MM.1S (cell line): ENCODE data around the gene LILRA6.
"Not testable (repeated sequence)": the region's sequence is repeated elsewhere in the genome, so short reads cannot be mapped to it uniquely, and the experiment has no call there.

Source experiments
- DNase-seq: peaks from one replicate; pipeline ENCODE4 v3.0.0-alpha.2; 2015
- H2AFZ ChIP-seq: fragments of 300-600 bp; sonication (generic); 2 replicates; pipeline ENCODE4 v1.6.0; 2016; ENCODE audit warnings: antibody characterized with exemption, low read length
- H3F3A ChIP-seq: fragments of 300-600 bp; sonication (generic); 2 replicates; pipeline ENCODE4 v1.6.1; 2016; ENCODE audit warnings: mild to moderate bottlenecking, antibody characterized with exemption, low read length, moderate library complexity, mixed read lengths; ENCODE audit not compliant: insufficient read depth
- H3K27ac ChIP-seq: fragments of 300-600 bp; sonication (generic); 2 replicates; pipeline ENCODE4 v1.5.1; 2016; ENCODE audit warnings: mild to moderate bottlenecking, low read length
- H3K27me3 ChIP-seq: fragments of 300-600 bp; sonication (generic); replicated peaks from 2 replicates; pipeline ENCODE4 v1.6.0; 2016; ENCODE audit warnings: low read length; ENCODE audit not compliant: insufficient read depth
- H3K36me3 ChIP-seq: fragments of 300-600 bp; sonication (generic); replicated peaks from 2 replicates; pipeline ENCODE4 v1.6.1; 2016; ENCODE audit warnings: mild to moderate bottlenecking, low read length, mixed read lengths; ENCODE audit not compliant: insufficient read depth
- H3K4me1 ChIP-seq: fragments of 300-600 bp; sonication (generic); 2 replicates; pipeline ENCODE4 v1.6.1; 2016; ENCODE audit warnings: low read length, mixed read lengths
- H3K4me2 ChIP-seq: fragments of 300-600 bp; sonication (generic); 2 replicates; pipeline ENCODE4 v1.6.0; 2016; ENCODE audit warnings: low read depth, low read length
- H3K4me3 ChIP-seq: fragments of 300-600 bp; sonication (generic); 2 replicates; pipeline ENCODE4 v1.5.1; 2016; ENCODE audit warnings: low read length, mixed read lengths
- H3K79me2 ChIP-seq: fragments of 300-600 bp; sonication (generic); 2 replicates; pipeline ENCODE4 v1.6.1; 2016; ENCODE audit warnings: mixed run types, low read length, mixed read lengths
- H3K9ac ChIP-seq: fragments of 300-600 bp; sonication (generic); 2 replicates; pipeline ENCODE4 v1.6.1; 2016; ENCODE audit warnings: low read length, mixed read lengths
- H3K9me2 ChIP-seq: fragments of 300-600 bp; sonication (generic); replicated peaks from 2 replicates; pipeline ENCODE4 v1.6.1; 2016; ENCODE audit warnings: mild to moderate bottlenecking, low read length, mixed read lengths; ENCODE audit not compliant: insufficient read depth
- H3K9me3 ChIP-seq: fragments of 300-600 bp; sonication (generic); replicated peaks from 2 replicates; pipeline ENCODE4 v1.6.1; 2016; ENCODE audit warnings: mild to moderate bottlenecking, low read length, mixed read lengths; ENCODE audit not compliant: insufficient read depth
- H4K20me1 ChIP-seq: fragments of 300-600 bp; sonication (generic); 2 replicates; pipeline ENCODE4 v1.6.1; 2016; ENCODE audit warnings: mild to moderate bottlenecking, low read length, moderate library complexity, mixed read lengths; ENCODE audit not compliant: insufficient read depth
- EZH2 ChIP-seq: fragments of 300-600 bp; sonication (generic); optimal IDR thresholded peaks from 2 replicates; pipeline ENCODE3; 2017; ENCODE audit warnings: low read depth, mild to moderate bottlenecking, antibody characterized with exemption, low read length, mixed read lengths
- EZH2phosphoT487 ChIP-seq: fragments of 300-600 bp; sonication (generic); IDR thresholded peaks from 2 replicates; pipeline ENCODE4 v1.6.1; 2018; ENCODE audit warnings: antibody characterized with exemption, low read length
- TF ChIP-seq, protein P1 (sequence below): fragments of 300-600 bp; sonication (generic); IDR thresholded peaks from 2 replicates; pipeline ENCODE4 v1.5.1; 2016; ENCODE audit warnings: antibody characterized with exemption, low read length, mixed read lengths

Gene LILRA6

DNA sequence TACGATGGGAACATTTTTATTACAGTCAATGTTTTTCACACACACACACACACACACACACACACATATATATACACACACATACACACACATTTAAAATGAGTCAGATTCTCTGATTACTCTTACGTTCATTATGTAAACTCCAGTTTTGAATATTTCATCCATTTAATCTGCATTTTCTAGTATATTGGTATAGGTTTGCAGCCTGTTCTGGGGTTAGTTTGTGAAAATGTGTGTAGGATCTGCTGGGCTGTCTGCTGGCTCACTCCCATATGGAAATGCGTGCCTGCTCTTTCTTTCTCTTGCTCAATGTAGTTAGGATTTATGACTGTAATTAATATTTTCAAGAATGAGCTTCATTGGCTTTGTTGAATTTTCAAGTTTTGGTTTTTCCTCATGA is 31.2 kb upstream of the LILRA6 start:
- DNase-seq: no peak
- Histone ChIP-seq H3F3A (no peaks in the 10 kb centered on the region), H3K27ac (no peak overlapping the region), H3K27me3 (peaks cover 73% of the 10 kb centered on the region), H3K9me2 (no peaks in the 10 kb centered on the region), H3K4me3 (no peak overlapping the region), H4K20me1 (no peaks in the 10 kb centered on the region), H3K9ac (no peak overlapping the region), H3K79me2 (no peaks in the 10 kb centered on the region), H3K4me2 (no peak overlapping the region), H2AFZ (no peak overlapping the region), H3K9me3 (no peaks in the 10 kb centered on the region), H3K4me1 (no peaks in the 10 kb centered on the region), H3K36me3 (no peaks in the 10 kb centered on the region)
- TF ChIP-seq, protein P1, sequence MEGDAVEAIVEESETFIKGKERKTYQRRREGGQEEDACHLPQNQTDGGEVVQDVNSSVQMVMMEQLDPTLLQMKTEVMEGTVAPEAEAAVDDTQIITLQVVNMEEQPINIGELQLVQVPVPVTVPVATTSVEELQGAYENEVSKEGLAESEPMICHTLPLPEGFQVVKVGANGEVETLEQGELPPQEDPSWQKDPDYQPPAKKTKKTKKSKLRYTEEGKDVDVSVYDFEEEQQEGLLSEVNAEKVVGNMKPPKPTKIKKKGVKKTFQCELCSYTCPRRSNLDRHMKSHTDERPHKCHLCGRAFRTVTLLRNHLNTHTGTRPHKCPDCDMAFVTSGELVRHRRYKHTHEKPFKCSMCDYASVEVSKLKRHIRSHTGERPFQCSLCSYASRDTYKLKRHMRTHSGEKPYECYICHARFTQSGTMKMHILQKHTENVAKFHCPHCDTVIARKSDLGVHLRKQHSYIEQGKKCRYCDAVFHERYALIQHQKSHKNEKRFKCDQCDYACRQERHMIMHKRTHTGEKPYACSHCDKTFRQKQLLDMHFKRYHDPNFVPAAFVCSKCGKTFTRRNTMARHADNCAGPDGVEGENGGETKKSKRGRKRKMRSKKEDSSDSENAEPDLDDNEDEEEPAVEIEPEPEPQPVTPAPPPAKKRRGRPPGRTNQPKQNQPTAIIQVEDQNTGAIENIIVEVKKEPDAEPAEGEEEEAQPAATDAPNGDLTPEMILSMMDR: no peak
- TF ChIP-seq EZH2phosphoT487 (no peak), EZH2 (no peak)

DNA sequence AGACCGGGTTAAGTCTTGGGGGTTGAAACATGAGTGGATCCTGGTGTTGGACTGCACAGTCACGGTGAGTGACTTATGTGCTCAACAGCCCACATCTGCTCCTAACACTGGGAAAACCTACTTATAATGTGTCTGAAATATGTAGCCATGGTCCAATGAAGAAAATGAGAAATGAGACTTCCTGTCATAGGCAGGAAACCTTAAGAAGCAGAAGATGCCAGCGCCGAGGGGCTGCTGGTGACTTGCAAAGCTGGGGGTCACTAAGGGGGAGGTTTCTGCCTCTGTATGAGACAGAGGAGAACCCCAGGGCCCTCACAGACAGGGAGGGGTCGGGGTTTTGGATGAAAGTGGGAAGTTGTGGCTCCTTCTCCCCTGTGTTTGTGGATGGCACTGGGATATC is 29.6 kb upstream of the LILRA6 start:
- not testable (repeated sequence) for H3K4me1 ChIP-seq

DNA sequence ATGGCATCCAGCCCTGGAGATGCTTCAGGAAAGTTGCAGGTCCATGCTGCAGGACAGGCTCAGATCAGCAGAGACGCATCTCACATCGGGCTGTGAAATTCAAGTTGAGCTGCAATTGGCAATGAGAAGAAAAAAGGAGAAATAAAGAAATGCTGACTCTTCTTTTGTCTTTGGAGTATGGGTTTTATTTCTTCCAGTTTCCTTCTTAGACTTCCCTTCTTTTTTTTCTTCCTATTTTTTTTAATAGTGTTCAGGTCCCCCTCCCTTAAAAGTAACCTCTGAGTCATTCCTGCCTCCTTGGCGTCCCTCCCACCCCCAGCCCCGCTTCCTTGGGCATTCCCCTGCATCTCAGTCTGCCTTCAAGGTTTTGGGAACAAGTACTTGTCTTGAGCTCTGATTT is 29.0 kb upstream of the LILRA6 start:
- H3K27me3 ChIP-seq: peaks cover 77% of the 10 kb centered on the region
- H3K9me2 ChIP-seq, H3K9me3 ChIP-seq, H3K9ac ChIP-seq, H3K36me3 ChIP-seq, H2AFZ ChIP-seq, H3K79me2 ChIP-seq, H3K27ac ChIP-seq, H3F3A ChIP-seq, H4K20me1 ChIP-seq, H3K4me1 ChIP-seq, H3K4me3 ChIP-seq, H3K4me2 ChIP-seq, DNase-seq: not testable (repeated sequence)

More for the DNA sequence above, 29.6 kb upstream of the LILRA6 start:
- not testable (repeated sequence) for H3K4me2 ChIP-seq, H3F3A ChIP-seq, H3K27ac ChIP-seq, H3K79me2 ChIP-seq, H3K9me2 ChIP-seq, DNase-seq, H4K20me1 ChIP-seq, H3K9me3 ChIP-seq, H2AFZ ChIP-seq, H3K4me3 ChIP-seq, H3K36me3 ChIP-seq, H3K9ac ChIP-seq
- peaks cover 77% of the 10 kb centered on the region for H3K27me3 ChIP-seq

DNA sequence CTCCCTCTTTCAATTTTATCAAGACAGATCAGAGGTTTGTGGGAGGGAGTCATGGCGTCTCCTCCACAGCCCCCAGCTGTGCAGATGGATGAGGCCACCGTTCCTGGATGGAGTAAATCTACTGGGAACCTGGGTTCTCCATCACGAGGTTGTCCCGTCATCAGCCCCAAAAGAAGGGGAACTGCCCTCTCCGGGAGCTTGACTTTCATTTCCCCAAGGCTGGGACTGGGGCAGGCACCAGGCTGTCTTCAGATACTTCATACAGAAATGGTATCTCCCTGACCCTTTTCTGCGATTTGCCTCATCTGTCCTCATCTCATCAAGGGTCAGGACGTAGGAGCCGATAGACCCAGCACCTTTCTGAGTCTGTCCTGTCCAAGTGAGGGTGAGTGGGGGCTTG is 28.5 kb upstream of the LILRA6 start:
- H3K27me3 ChIP-seq: peaks cover 75% of the 10 kb centered on the region
- no peak overlapping the region for H2AFZ ChIP-seq
- no peaks in the 10 kb centered on the region for H3K4me1 ChIP-seq
- no peaks in the 10 kb centered on the region for H3K79me2 ChIP-seq
- no peak overlapping the region for H3K9ac ChIP-seq
- no peak for DNase-seq
- H3F3A ChIP-seq: no peaks in the 10 kb centered on the region
- H3K27ac ChIP-seq: no peak overlapping the region
- no peaks in the 10 kb centered on the region for H3K36me3 ChIP-seq
- no peaks in the 10 kb centered on the region for H3K9me2 ChIP-seq
- TF ChIP-seq EZH2phosphoT487: no peak
- no peak for TF ChIP-seq EZH2
- TF ChIP-seq, protein P1: no peak
- no peak overlapping the region for H3K4me3 ChIP-seq
- no peak overlapping the region for H3K4me2 ChIP-seq
- H3K9me3 ChIP-seq: no peaks in the 10 kb centered on the region
- H4K20me1 ChIP-seq: no peaks in the 10 kb centered on the region
